GM23338 (cell line): ENCODE measurements around the gene TNFRSF21. TPM values are rescaled to one million over a fixed set of nuclear protein-coding genes. Genes with fewer than 3 reads are reported as not detected.
A peak's percentile ranks its signal among the peaks of the same experiment; 100 is the strongest.

ENCODE experiments used
- ATAC-seq: fragments of 200-7000 bp; cut with Tn5 transposase; 3 replicates; pipeline ENCODE4 v1.9.1; 2020
- DNase-seq: peaks from one replicate; pipeline ENCODE4 v3.0.0-alpha.2; 2015; ENCODE audit warnings: low spot score
- H2AFZ ChIP-seq: fragments of 200-600 bp; sonication (generic); 2 replicates; pipeline ENCODE4 v1.8.0; 2016; ENCODE audit warnings: antibody characterized with exemption, mild to moderate bottlenecking, moderate library complexity
- H3F3A ChIP-seq: fragments of 200-600 bp; sonication (generic); replicated peaks from 2 replicates; pipeline ENCODE4 v1.8.0; 2017; ENCODE audit warnings: antibody characterized with exemption, mixed run types, low read depth
- H3K27ac ChIP-seq: fragments of 200-600 bp; sonication (generic); 2 replicates; pipeline ENCODE4 v1.6.1; 2016; ENCODE audit warnings: low read depth
- H3K27me3 ChIP-seq: fragments of 200-600 bp; sonication (generic); 2 replicates; pipeline ENCODE4 v1.8.0; 2016; ENCODE audit warnings: mild to moderate bottlenecking, mixed run types, moderate library complexity; ENCODE audit not compliant: insufficient read depth
- H3K36me3 ChIP-seq: fragments of 200-600 bp; sonication (generic); 2 replicates; pipeline ENCODE4 v1.8.0; 2016; ENCODE audit warnings: mild to moderate bottlenecking; ENCODE audit not compliant: insufficient read depth
- H3K4me1 ChIP-seq: fragments of 200-600 bp; sonication (generic); 2 replicates; pipeline ENCODE4 v1.8.0; 2016; ENCODE audit warnings: mild to moderate bottlenecking, moderate library complexity; ENCODE audit not compliant: insufficient read depth
- H3K4me2 ChIP-seq: fragments of 200-600 bp; sonication (generic); 2 replicates; pipeline ENCODE4 v1.7.1; 2017; ENCODE audit warnings: mixed run types
- H3K4me3 ChIP-seq: fragments of 200-600 bp; sonication (generic); 2 replicates; pipeline ENCODE4 v1.6.1; 2016; ENCODE audit warnings: mixed run types
- H3K79me2 ChIP-seq: fragments of 200-600 bp; sonication (generic); replicated peaks from 2 replicates; pipeline ENCODE4 v1.8.0; 2017; ENCODE audit warnings: mild to moderate bottlenecking; ENCODE audit not compliant: insufficient read depth
- H3K9me2 ChIP-seq: fragments of 200-600 bp; sonication (generic); 2 replicates; pipeline ENCODE4 v1.8.0; 2017; ENCODE audit not compliant: insufficient read depth
- H4K20me1 ChIP-seq: fragments of 200-600 bp; sonication (generic); replicated peaks from 2 replicates; pipeline ENCODE4 v1.8.0; 2017; ENCODE audit warnings: mild to moderate bottlenecking; ENCODE audit not compliant: insufficient read depth
- H3K27ac Mint-ChIP-seq: 2 replicates; pipeline ENCODE4 v1.8.0; 2020; ENCODE audit warnings: inconsistent platforms, mild to moderate bottlenecking, moderate library complexity, mixed read lengths
- H3K27me3 Mint-ChIP-seq: 3 replicates; pipeline ENCODE4 v1.8.0; 2022; ENCODE audit warnings: low read depth, mild to moderate bottlenecking, moderate library complexity, mixed read lengths, inconsistent platforms; ENCODE audit not compliant: insufficient read depth, poor library complexity
- H3K36me3 Mint-ChIP-seq: 3 replicates; pipeline ENCODE4 v1.8.0; 2021; ENCODE audit warnings: low read depth, mild to moderate bottlenecking, inconsistent platforms, moderate library complexity, mixed read lengths
- H3K4me1 Mint-ChIP-seq: 3 replicates; pipeline ENCODE4 v1.8.0; 2020; ENCODE audit warnings: mild to moderate bottlenecking, inconsistent platforms, mixed read lengths
- H3K4me3 Mint-ChIP-seq: 3 replicates; pipeline ENCODE4 v1.8.0; 2021; ENCODE audit warnings: moderate library complexity, mild to moderate bottlenecking, inconsistent platforms, mixed read lengths
- H3K9me3 Mint-ChIP-seq: 3 replicates; pipeline ENCODE4 v1.8.0; 2020; ENCODE audit warnings: moderate library complexity, mild to moderate bottlenecking, inconsistent platforms, mixed read lengths
- CREB1 ChIP-seq: fragments of 250-450 bp; sonication (Bioruptor Pico); IDR thresholded peaks from 2 replicates; pipeline ENCODE4 v1.5.0; 2020; ENCODE audit warnings: low read depth, mild to moderate bottlenecking, moderate library complexity
- CTCF ChIP-seq, 2 experiments: fragments of 200-600 bp in 1 of 2; sonication (generic) in 1 of 2; conservative IDR thresholded peaks; 2 replicates each; pipeline versions ENCODE4 v1.5.1 to v1.6.1; 2016 to 2017; ENCODE audit warnings: antibody characterized with exemption in 2 of 2, low read depth in 2 of 2, mild to moderate bottlenecking in 2 of 2, moderate library complexity in 1 of 2
- ETS1 ChIP-seq: IDR thresholded peaks from 2 replicates; pipeline ENCODE4 v1.6.1; 2016; ENCODE audit warnings: antibody characterized with exemption
- EZH2phosphoT487 ChIP-seq: fragments of 200-600 bp; sonication (generic); IDR thresholded peaks from one replicate; pipeline ENCODE4 v1.8.1; 2018; ENCODE audit warnings: antibody characterized with exemption; ENCODE audit not compliant: unreplicated experiment
- JUNB ChIP-seq: IDR thresholded peaks from one replicate; pipeline ENCODE4 v1.6.1; 2016; ENCODE audit warnings: antibody characterized with exemption; ENCODE audit not compliant: unreplicated experiment
- STAT1 ChIP-seq: IDR thresholded peaks from one replicate; pipeline ENCODE4 v1.6.1; 2016; ENCODE audit warnings: antibody characterized with exemption; ENCODE audit not compliant: unreplicated experiment
- ZNF462 ChIP-seq: fragments of 250-450 bp; sonication (Bioruptor Pico); IDR thresholded peaks from 2 replicates; pipeline ENCODE4 v1.5.0; 2020; ENCODE audit warnings: mild to moderate bottlenecking, moderate library complexity
- polyA plus RNA-seq: library from polyadenylated mRNA; unstranded; fragments of >200 nt; fragmentation: Nextera tagmentation; extraction: Ambion mirVana; gene quantifications from 2 replicates; pipeline ENCODE4 v1.2.1, GENCODE V29; 2016
- total RNA-seq: library from RNA; depleted of rRNA; stranded (reverse); fragments of >200 nt; shearing (Covaris generic); gene quantifications from 2 replicates; pipeline ENCODE4 v1.2.3, GENCODE V29; 2014

The TNFRSF21 gene
- total and polyA plus RNA-seq, 2 experiments from 2014 or later = 22.1 to 48.1 TPM

GRCh38 chr6:47237196-47237595 is 72.5 kb downstream of the TNFRSF21 start:
- no peak for TF ChIP-seq STAT1
- TF ChIP-seq JUNB = no peak
- TF ChIP-seq CTCF (conservative IDR thresholded peaks at IDR 0.05; ENCODE audit: low read depth in 2 of 2) = no peak
- no peak for TF ChIP-seq CREB1 (CRISPR knock-in tag)
- no peak for TF ChIP-seq EZH2phosphoT487
- no peak for TF ChIP-seq ZNF462 (CRISPR knock-in tag)
- TF ChIP-seq ETS1 = no peak
- DNase-seq = no peak
- peaks cover 22% of the 10 kb centered on the region for H3K36me3 Mint-ChIP-seq
- Histone ChIP-seq H3K4me2 (0 out of 2 replicates have a peak overlapping the region, but pooled peaks have one; percentile 7), H3F3A (no peaks in the 10 kb centered on the region), H3K4me1 (peaks cover 29% of the 10 kb centered on the region), H3K4me3 (no peak overlapping the region), H2AFZ (no peak overlapping the region), H3K79me2 (peaks cover 30% of the 10 kb centered on the region), H3K27ac (no peak overlapping the region), H4K20me1 (no peaks in the 10 kb centered on the region; the same call in 1 of the 2 replicates), H3K9me2 (no peaks in the 10 kb centered on the region), H3K36me3 (no peaks in the 10 kb centered on the region), H3K27me3 (no peaks in the 10 kb centered on the region)
- no peak overlapping the region for H3K4me3 Mint-ChIP-seq
- peaks cover 36% of the 10 kb centered on the region for H3K4me1 Mint-ChIP-seq
- no peak for ATAC-seq
- no peaks in the 10 kb centered on the region for H3K9me3 Mint-ChIP-seq
- H3K27me3 Mint-ChIP-seq = no peaks in the 10 kb centered on the region
- peak overlapping the region; percentile 58; the same call in 1 of the 2 replicates for H3K27ac Mint-ChIP-seq
